Activated CD4-positive, CD25-positive, alpha-beta regulatory T cell treated with anti-CD3 and anti-CD28 coated beads, Interleukin-2, amount 50 U/mL, for 72 hours (primary cell): Measurements from ENCODE around the gene CSNK1D.
A peak's percentile ranks its signal among the peaks of the same experiment; 100 is the strongest.

ENCODE experiments used
- DNase-seq: peaks from one replicate; pipeline ENCODE4 v3.0.0; 2021

The CSNK1D gene

DNA sequence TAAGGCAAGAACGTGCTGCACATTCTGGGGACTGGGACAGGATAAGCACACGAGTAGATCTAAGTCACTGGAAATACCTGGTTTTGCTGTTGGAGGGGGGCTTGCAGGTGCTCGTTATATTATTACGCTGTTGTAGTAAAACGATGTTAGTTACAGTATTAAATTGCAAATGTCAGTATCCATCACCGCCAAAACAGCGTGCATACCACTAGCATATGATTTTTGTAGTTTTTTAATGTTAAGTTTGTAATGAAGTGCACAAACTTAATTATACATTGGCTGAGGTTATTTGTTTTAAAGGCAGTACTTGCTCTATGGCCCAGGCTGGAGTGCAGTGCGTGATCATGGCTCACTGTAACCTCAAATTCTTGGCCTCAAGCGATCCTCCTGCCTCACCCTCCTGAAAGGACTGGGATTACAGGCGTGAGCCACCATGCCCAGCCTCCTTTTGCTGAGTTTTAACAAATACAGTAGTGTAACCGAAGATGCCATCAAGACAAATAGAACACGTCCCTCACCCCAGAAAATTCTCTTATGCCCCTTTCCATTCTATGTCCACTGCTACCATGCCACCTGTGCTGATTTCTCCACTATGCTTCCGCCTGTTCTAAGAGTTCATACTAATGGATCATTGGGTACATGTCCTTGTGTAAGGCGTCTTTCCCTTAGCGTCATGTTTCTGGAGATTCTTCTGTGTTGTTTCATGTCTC lies 20.7 kb upstream of the CSNK1D start:
- no peak for DNase-seq

DNA sequence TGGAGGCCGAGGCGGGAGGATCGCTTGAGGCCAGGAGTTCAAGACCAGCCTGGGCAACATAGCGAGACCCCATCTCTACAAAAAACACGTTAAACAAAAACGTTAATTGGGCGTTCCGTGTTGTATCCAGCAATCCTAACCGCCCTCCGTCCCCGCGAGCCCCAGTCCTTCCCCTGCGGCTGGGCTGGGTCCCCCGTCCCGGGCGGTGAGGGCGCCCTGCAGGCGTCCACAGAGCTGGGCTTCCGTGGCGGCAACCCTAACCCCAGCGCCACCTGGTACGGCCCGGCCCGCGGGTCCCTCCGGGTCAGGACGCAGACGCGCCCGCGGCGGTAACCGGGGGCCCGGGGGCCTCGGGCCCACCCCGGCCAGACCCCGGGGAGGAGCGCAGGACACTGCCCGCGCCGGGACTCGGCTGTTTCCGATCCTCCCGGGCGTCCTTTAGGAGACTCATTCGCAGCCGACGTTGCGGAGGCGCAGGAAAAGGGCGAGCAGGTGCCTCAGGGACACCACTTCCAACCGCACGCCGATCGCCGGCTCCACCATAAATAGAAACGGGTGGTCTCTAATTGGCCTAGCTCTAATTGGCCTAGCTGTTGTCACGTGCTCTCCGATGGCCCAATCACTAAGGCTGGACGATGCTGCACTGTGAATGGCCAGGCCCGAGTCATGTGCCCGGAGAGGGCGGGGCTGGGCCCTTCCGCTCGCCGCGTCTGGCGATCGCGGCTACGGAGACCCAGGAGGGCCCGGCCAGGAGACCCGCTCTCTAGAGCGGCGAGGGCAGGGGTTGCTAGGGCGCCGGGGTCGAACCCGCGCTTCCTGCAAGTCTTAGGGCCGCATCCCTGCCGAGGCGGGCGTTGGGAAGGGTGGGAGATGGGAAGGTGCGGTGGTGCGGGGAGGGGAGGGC lies 19.0 kb upstream of the CSNK1D start:
- DNase-seq = peak; percentile 89

DNA sequence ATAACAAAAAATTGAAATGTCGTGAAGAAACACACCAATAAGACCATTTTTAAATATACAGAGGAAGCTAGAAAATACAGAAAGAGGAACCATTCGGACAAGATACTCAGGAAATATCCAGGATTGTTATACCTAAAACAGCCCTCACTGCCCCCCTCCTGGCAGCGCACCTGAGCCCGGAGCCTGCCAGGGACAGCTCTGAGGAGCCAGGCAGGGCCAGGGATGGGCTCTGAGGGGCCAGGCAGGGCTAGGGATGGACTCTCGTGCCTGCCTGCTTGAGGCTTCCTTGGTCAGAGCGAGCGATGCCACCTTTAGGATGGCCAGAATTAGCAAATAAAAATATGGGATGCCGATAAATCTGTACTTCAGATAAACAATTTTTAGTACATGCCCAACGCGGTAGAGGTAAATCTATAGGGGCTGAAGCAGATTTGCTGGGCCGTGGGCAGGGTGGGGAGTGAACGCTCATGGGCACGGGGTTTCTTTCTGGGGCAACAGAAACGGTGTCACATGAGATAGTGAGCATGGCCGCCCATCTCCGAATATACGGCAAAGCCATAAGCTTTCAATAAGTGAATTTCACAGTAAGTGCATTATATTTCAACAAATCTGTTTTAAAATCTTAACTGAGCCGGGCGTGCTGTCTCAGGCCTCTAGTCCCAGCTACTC lies 18.2 kb upstream of the CSNK1D start:
- DNase-seq = no peak

DNA sequence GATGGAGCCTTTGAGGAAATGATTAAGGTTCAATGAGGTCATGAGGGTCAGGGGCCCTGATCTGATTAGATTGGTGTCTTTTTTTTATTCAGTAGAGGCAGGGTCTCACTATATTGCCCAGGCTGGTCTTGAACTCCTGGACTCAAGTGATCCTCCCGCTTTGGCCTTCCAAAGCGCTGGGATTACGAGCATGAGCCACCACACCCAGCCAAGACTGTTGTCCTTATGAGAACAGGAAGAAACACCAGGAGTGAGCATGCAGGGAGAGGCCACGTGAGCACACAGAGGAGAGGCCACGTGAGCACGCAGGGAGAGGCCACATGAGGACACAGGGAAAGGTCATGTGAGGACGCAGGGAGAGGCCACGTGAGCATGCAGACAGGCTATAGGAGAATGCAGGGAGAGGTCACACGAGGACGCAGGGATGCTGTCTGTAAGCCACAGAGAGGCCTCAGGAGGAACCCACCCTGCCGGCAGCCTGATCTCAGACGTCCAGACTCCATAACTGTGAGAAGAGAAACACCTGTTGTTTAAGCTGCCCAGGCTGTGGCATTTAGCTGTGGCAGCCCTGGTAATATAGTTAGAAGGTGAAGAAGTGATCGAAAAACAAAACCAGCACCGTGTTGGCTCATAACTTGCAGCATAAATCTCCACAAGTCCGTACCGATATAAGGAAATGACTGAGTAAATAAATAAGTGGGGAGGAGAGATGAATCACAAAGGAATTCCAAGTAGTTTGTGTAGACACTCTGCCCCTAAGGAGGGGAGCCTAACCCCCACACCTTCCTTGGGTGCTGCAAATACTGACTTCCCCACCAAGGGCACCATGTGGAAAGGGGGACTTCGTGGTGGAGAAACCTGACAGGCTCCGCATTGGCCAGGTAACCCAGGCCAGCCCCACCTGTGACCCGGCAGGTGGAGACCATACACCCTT lies 14.6 kb upstream of the CSNK1D start:
- DNase-seq = no peak

- DNase-seq = no peak
These were observed 13.7 kb upstream of the CSNK1D start for GRCh38 chr17:82287013-82287867.

DNA sequence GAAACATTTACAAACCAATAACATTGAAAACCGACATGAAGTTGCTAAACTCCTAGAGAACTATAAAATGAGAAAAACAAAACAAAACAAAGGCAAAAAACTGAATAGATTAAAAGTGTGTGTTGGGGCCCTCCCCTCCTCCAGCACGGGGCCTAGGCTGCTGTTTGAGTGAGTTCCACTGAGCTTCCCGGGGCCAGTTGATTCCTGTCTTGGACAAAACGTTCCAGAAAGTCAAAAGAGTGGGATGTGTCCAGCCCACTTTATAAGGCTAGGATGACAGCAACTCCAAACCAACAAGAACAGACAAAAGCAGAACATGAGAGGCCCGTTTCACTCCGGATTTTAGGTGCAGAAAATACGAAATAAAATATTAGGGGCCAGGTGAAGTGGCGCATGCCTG lies 11.6 kb upstream of the CSNK1D start:
- DNase-seq = no peak

GRCh38 chr17:82283208-82283749 lies 9.8 kb upstream of the CSNK1D start:
- peak; percentile 48 for DNase-seq

GRCh38 chr17:82282239-82283207 lies 9.0 kb upstream of the CSNK1D start:
- no peak for DNase-seq

- no peak for DNase-seq
These were observed 8.2 kb upstream of the CSNK1D start for GRCh38 chr17:82281502-82282238.

DNA sequence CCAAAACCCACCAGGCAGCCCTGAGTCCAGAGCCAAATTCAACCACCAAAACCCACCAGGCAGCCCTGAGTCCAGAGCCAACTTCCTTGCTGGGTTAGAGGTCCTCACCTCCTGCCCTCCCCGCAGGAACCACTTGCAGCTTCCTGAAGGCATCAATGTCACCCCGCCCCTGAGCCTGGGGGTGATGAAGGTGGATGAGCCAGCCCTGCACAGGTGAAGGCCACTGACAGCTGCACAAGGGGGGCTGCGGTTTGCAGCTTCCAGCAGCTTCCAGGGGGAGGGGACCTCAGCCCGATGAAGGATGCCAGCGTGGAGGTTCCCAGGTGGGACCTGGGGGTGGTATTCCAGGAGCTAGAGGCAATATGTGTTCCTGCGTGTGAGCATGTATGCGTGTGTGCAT lies 7.6 kb upstream of the CSNK1D start:
- DNase-seq = no peak

- DNase-seq = no peak
These were observed 7.0 kb upstream of the CSNK1D start for GRCh38 chr17:82280537-82280936.

DNA sequence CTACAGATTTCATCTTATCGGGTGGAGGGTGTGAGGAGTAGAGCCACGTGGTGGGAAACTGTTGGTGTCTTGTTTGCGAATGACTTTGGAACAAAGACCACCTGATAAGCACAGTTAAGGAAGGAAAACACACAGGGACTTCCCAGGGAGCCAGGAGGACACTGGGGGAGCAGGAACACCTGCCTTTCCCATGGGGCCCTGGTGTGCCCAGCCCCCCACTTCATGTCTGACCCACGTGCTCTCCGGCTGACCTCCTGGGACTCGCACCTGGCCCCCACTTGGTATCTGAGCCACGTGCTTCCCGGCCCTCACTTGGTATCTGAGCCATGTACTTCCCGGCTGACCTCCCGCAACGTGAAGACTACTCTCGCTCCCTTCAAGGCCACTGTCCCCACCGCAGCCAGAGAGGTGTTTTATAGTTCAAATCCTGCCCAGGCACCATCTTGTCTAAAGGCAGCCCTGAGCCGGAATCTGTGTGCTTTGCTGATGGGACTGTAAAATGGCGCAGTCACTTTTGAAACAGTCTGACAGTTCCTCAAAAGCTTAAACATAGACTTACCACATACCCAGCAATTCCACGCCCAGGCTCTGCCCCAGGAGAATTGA lies 5.4 kb upstream of the CSNK1D start:
- DNase-seq = no peak

DNA sequence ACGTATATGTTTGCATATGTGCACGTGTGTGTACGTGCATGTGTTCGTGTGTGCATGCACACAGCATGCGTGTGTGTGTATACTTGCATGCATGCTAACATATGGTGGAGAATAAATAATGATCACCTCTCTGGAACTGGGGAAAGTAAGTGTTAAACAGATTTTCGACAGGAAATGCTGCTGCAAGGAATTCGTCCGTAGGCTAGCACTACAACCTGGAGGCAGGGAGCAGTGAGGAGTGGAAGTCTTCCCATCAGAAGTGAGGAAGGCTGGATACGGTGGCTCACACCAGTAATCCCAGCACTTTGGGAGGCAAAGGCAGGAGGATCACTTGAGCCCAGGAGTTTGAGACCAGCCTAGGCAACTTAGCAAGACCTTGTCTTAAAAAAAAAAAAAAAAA lies 4.8 kb upstream of the CSNK1D start:
- no peak for DNase-seq

DNA sequence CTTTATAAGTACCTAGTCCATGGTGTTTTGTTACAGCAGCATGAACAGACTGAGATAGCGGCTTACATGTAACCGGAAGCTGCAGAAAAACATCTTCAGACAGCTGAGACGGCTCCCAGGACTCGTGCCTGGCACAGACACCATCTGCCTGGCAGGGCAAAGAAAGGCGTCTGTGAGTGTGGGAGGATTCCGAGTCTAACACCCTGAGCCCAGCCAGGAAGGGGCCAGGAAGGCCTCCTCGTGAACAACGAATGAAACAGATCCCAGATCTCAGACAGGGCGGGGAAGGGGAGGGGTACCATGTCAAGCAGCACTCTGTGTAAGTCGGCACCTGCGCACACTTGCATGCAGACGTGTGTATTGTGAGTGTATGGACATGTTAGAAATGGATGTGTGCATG lies 4.4 kb upstream of the CSNK1D start:
- DNase-seq = no peak

GRCh38 chr17:82276938-82277337 lies 3.4 kb upstream of the CSNK1D start:
- no peak for DNase-seq

GRCh38 chr17:82275326-82275725 lies 1.8 kb upstream of the CSNK1D start:
- DNase-seq = no peak

GRCh38 chr17:82274134-82275020 lies 877 bp upstream of the CSNK1D start:
- DNase-seq = no peak
